NOMO-1 (cell line): ENCODE data around the gene FAM72B.
"Not testable (repeated sequence)": the region's sequence is repeated elsewhere in the genome, so short reads cannot be mapped to it uniquely, and the experiment has no call there.

Experiments
- DNase-seq, 2 experiments: peaks; one replicate each; lab custom pipeline; 2025; ENCODE audit not compliant: unreplicated experiment in 2 of 2; lab: John Stamatoyannopoulos, UW

The FAM72B gene

GRCh38 chr1:121156958-121157603 lies 27.1 kb downstream of the FAM72B start:
- not testable (repeated sequence) for DNase-seq

DNA sequence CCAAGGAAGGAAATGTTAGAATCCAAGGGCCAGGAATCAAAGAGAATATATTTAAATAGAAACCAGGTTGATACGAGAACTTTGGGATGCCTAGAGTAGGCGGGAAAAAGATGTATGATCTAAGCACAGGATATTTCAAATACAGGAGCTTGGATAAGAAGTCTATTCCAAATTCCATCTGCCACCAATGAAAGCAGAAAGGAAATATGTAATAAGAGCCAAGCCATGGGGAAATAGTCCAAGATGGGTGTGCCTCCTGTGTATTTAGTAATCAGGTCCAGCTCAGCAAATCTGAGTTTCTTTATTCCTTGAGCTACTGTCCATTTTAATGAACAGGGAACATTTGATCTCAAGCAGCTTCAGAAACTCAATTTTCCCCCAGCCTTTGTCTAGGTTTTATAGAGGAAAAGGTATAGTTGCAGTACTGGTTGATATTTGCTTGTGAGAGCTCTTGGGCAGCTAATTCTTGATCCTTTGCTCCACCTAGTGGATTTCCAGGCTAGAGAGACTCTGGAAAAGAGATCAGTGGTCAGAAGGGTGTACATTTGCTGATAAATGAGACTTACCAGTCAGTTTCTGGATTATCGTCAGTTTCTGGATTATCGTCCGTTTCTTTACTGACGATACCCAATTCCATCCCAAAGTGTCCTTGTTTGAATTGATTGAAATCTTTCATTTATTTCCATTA lies 28.3 kb downstream of the FAM72B start:
- DNase-seq, result not testable (repeated sequence)

DNA sequence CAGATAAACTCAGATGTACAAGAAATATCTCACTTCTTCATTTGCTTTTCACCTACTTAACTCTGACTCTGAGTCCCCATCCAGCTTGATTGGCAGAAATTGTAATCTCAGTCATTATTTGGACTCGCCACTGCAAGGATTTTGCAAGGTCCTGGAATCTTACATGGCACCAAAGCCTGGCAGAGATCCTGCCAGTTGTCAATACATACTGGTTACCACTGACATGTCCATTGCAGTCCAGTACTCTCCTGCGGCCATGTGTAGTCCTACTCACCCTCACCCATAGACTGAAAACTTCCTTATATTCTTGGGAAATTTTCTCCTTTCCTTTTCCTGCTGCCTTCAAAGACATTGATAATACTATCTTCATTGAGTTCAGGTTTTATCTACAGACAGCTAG lies 29.3 kb downstream of the FAM72B start:
- DNase-seq, result not testable (repeated sequence)

GRCh38 chr1:121152788-121153187 lies 31.4 kb downstream of the FAM72B start:
- DNase-seq, result not testable (repeated sequence)

DNA sequence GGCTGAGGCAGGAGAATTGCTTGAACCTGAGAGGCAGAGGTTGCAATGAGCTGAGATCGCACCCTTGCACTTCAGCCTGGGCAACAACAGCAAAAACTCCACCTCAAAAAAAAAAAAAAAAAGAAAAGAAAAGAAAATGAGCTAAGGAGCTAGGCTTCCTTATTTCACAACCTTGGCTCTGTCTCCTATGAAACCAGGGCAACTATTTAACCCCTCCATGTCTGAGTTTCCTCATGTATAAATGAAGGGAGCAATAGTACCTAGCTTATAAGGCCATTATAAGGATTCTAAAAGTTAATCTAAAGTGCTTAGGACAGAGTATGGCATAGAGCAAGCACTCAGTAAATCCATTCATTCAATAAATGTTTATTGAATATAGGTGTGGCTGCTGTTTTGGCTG lies 32.8 kb downstream of the FAM72B start:
- DNase-seq, result not testable (repeated sequence)

DNA sequence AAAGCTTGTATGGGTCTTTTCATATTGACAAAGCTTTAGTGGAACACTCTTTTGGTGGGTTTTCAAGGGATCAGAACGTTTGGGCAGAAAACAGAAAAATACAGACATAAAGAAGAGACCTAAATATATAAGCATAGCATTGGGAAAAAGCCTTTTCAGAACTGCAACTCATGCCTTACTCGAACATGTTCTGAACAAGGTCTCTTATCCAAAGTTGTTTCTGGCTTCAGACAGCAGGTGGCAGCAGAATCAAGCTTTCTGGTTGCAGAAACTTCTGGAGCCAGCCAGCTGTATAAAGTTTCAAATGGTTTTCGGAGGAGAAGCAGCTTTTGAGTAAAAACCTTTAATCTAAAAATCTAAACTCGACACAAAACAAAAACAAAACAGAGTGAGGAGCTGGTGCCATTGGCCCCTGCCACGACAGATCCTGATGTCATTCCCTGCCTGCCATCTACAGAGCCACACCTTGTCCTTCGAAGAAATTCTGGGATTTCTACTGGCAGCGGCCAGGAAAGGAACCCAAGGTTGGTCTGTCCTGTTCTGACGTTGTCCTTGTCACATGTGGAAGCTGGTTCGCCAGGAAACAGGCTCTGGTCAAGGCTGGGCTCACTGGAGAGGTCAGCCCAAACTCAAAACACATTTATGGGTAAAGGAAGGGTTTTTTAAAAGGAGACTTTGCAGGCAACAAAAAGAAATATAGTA lies 35.5 kb downstream of the FAM72B start:
- not testable (repeated sequence) for DNase-seq

DNA sequence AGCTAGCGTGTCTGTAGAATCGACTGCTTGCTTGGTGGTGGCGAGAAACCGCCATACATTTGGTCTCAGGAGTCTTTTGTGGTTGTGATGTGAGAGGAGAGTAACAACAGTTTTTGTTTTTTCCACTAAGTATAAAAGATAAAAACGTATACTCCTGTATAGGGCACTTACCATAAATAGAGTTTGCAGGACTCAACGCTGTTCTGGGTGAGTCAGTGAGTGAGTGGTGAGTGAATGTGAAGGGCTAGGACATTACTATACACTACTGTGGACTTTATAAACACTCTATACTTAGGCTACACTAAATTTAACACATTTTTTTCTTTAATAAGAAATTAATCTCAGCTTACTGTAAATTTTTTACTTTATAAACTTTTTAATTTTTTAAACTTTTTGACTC lies 43.7 kb downstream of the FAM72B start:
- DNase-seq, result not testable (repeated sequence)

GRCh38 chr1:121131494-121131893 lies 52.6 kb downstream of the FAM72B start:
- DNase-seq, result not testable (repeated sequence)

DNA sequence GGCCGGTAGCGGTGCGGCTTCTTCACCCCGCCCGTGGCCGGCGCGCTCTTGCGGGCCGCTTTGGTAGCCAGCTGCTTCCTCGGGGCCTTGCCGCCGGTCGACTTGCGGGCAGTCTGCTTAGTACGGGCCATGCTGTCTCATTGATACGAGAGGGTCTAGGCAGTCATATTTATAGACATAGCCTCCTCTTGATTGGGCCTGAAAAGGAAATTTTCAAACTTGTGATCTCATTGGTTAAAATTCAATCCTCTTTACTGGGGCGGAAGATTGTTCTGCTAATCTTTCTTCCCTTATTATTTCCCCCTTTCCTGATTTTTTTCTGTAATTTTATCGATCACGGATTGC lies 65.7 kb downstream of the FAM72B start:
- not testable (repeated sequence) for DNase-seq
